GM19372 (cell line): Measurements from ENCODE around the gene SEMA5B.

ENCODE experiments used
- ATAC-seq: cut with Tn5 transposase; IDR thresholded peaks from one replicate; pipeline ENCODE4 v1.9.1; 2021; ENCODE audit warnings: mild to moderate bottlenecking, low read depth, moderate library complexity; ENCODE audit not compliant: unreplicated experiment

The SEMA5B gene, protein sequence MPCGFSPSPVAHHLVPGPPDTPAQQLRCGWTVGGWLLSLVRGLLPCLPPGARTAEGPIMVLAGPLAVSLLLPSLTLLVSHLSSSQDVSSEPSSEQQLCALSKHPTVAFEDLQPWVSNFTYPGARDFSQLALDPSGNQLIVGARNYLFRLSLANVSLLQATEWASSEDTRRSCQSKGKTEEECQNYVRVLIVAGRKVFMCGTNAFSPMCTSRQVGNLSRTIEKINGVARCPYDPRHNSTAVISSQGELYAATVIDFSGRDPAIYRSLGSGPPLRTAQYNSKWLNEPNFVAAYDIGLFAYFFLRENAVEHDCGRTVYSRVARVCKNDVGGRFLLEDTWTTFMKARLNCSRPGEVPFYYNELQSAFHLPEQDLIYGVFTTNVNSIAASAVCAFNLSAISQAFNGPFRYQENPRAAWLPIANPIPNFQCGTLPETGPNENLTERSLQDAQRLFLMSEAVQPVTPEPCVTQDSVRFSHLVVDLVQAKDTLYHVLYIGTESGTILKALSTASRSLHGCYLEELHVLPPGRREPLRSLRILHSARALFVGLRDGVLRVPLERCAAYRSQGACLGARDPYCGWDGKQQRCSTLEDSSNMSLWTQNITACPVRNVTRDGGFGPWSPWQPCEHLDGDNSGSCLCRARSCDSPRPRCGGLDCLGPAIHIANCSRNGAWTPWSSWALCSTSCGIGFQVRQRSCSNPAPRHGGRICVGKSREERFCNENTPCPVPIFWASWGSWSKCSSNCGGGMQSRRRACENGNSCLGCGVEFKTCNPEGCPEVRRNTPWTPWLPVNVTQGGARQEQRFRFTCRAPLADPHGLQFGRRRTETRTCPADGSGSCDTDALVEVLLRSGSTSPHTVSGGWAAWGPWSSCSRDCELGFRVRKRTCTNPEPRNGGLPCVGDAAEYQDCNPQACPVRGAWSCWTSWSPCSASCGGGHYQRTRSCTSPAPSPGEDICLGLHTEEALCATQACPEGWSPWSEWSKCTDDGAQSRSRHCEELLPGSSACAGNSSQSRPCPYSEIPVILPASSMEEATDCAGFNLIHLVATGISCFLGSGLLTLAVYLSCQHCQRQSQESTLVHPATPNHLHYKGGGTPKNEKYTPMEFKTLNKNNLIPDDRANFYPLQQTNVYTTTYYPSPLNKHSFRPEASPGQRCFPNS

DNA sequence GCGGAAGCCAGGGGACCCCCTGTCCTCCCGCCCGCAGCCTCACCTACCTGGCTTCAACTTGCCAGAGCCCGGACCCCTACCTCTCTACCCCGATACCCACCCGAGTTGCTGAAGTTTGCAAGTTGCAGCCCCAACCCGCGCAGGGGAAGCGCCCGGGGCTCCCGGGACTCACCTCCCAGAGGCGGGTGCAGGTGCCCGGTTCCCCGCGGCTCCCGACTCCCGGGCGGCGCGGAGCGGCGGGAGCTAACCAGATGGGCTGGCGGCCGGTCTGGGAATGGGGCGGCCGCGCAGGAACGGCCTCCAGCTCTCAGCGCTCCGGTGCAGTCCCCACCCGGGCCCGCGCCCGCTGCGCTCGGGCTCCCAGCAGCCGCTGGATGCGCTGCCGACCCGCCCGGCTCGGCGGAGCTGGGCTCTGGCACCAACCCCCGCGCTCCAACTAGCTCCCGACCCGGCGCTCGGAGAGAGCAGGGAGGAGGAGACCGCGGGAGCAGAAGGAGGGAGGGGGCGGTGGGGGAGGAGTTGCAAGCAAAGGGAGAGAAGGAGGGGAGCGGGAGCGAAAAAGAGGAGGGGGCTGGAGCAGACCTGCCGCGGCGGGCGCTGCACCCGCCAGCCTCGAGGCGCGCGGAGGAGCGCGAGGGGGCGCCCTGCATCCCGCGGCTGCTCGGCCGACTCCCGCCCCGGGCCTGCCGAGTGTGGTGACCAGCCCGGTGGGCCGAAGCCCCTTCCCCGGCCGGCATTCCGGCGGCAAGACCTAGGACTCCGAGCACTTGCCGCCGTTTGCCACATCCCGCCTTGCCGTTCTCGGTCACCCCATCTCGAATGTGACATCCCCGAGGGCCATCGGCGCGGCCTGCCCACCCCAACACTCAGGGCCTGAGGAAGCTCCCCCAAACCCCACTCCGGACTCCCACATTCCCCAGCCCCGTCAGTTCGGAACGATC, at the start of gene SEMA5B:
Gene SEMA5B, minus strand, starts transcription at position 472 of the 941 bp plus-strand sequence. CDS start 66,500 bp downstream, outside the sequence.
- no peak for ATAC-seq

DNA sequence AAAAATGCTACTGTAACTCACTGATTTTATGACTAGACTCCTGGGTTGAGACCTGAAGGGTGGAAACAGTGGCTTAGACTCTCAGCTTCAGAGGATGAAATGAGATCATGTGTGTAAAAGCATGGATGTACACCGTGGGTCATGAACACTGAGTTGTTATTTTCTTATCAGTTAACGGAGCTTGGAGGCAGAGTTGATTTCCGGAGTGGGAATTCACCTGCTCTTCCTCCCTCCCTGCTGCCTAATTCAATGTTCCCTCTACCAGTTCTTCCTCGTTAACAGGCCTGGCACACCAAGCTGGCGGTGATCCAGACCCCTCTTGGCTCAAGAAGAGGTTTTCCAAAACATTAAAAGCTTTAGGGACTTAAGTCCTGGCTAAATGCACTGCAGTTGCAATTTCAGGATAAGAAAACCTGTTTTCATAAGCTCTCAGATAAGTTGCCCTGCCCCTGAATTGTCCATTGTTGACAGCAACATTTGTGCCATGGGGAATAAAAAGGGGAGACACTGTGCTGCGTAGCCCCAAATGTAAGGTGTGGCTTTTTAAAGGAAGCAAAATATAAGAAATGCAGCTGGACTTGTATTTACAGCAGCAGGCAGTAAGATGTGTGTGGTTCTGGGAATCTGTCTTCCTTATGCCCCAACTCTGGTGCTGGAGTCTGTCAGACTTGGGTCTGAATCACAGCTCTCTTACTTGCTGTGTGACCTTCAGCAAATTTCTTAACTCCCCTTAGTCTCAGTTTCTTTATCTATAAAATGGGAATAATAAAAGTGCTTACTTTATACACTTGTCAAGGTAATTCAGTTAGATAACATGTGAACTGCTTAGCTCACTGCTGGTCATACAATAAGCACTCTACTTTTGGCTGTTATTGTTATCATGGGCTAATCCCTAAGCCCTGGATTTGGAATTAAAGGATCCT, 49.2 kb upstream of the SEMA5B start:
- ATAC-seq = no peak

DNA sequence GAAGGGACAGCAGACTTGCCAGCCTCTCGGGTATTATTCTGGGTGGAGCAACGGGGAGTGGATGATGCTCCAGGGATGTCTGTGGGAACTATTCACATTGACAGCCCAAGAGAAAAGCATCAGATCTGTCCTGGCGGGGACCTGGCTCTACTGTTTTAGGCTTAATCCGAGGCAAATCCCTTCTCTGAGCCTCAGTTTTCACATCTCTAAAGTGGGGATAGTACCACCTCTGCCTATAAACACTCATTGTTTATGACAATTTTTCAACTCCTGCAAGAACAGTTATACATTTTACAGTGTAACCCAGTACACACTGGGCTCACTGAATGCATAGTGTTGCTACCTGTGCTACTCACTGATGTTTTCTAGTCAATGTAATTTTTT, 48.5 kb upstream of the SEMA5B start:
- ATAC-seq = no peak

DNA sequence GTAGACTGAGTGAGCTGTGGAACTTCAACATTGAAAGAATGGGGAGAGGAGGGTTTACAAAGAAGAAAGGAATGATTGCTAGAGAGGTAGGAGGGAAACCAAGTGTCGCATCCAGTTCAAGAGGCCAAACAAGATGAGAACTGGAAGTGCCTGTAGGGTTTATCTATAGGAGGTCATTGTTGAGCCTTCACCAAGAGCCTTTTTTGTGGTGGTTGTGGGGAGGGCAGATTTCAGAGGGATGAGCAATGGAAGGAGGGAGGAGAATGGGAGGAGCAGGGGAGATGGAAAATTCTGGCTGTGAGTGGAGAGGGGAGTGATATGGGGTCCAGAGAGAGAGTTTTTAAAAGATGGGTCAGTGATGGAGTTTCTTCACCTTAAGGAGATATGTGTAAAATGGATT, 47.8 kb upstream of the SEMA5B start:
- ATAC-seq = no peak

DNA sequence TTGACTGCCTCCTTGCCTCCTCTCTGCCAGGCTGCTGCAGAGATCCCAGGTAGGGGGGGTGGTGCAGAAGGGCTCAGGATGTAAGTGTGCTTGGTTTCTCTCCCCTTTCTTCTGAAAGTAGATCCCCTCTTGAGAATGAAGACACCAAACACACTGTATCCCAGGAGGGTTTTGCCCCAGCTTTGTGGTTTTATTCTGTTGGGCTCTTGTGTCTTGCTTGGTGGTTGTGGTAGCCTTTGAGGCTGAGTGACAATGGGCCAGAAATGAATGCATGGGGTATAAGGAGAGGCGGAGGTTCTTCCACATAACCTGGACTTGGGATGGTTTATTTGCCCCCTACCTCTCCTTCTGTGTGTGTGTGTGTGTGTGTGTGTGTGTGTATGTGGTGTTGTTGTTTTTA, 45.0 kb upstream of the SEMA5B start:
- no peak for ATAC-seq

DNA sequence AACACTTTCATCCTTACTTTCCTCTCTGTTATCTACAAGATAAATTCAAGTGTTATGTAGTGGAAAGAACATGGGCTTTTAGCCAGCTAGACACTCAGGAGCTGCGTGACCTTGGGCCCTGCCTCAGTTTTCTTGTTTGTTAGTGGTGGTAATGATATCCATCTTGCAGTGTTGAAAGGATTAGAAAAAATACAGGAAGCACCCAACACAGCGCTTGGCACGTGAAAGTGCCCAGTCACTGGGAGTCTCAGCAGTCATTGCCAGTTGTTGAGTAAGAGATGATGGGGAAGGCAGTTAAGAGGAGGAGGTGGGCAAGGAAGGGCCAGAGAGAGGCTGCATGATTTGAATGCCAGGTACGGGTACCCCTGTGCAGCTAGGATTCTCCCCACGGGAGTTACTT, 44.6 kb upstream of the SEMA5B start:
- ATAC-seq = no peak

DNA sequence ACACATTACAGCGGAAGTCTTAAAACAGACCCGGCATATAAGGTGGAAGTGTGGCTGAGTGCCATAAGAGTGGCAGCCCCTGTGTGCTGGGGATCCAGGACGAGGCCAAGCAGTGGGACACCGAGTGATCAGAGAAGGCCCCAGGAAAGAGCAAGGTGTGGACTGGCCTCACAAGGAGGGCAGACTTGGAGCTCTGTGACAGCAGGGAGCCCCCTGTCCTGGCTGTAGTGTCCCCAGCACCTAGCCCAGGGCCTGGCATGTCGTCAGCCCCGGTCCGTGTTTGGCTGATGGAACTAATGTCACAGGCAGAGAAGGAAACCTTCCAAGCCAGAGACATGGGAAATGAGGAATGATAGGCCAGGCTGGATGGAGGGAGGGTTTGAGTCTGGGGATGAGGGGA, 44.0 kb upstream of the SEMA5B start:
- ATAC-seq = no peak

DNA sequence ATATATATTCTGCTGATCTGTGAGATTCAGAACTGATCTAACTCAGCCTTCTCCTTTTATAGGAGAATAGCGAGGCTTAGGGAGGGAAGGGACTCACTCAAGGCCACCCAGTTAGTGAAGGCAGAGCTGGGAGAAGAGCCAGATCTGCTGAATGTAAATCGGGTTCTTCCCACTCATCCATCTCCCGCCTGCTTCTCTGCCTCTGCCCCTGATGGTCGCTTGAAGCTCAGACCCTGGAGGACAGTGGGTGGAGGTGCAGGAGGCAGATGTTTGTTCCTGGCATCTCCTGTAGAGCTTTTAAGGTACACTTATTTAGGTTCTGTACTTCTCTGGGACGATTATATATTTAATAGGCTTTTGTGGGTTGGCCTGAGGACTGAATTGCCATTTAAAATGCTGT, 43.6 kb upstream of the SEMA5B start:
- ATAC-seq = no peak

DNA sequence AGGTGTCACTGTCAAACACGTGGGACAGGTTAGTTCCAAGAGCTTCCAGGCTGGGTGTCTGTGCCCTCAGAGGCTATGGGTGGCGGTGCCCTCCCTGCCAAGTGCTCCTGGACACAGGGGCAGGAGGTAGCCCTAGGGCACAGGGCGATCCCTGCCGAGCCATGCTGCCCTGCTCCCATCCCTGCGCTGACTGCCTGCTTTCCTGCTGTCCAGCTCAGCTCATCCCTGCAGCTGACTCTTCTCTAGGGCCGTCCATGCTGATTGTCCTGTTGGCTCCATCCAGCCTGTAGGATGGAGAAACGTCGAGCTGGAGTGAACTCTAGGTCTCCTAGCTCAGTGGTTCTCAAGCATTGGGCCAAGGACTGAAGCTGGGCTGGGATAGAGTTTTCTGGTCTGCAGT, 42.9 kb upstream of the SEMA5B start:
- ATAC-seq = no peak

DNA sequence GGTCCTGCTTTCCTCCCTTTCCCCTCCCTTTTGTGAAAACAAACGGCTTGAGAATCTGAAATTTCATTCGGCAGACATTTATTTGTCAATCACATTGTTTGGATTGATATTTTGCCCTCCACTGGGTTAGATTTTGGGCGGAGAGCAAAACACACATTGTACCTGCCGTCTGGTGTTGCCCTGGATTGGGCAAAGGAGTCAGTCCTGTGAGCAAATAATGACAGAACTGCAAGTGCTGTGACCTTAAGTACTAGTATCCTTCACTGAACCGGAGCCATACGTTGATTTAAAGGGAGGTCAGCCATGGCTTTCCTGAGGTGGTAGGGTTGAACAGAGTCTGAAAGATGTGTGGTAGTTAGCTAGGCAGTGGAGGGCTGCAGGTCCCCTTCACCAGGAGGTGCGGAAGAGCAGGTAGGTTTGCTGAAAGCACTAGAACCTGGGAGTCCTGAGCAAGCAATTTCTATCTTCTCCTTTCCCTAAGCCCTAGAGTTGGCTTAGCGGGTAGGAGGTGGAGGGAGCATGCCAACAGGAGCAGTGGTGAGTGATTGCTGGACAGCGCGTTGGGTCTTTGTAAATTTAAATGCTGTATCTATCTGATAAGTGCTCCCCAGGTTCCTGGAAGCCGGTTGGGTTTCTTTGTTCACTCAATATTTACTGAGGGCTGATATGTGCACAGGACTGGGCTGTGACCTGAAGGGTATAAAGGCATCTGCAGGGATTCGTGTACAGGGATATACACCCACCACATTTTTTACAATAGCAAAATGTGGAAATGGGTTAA, 41.2 kb upstream of the SEMA5B start:
- ATAC-seq = no peak

DNA sequence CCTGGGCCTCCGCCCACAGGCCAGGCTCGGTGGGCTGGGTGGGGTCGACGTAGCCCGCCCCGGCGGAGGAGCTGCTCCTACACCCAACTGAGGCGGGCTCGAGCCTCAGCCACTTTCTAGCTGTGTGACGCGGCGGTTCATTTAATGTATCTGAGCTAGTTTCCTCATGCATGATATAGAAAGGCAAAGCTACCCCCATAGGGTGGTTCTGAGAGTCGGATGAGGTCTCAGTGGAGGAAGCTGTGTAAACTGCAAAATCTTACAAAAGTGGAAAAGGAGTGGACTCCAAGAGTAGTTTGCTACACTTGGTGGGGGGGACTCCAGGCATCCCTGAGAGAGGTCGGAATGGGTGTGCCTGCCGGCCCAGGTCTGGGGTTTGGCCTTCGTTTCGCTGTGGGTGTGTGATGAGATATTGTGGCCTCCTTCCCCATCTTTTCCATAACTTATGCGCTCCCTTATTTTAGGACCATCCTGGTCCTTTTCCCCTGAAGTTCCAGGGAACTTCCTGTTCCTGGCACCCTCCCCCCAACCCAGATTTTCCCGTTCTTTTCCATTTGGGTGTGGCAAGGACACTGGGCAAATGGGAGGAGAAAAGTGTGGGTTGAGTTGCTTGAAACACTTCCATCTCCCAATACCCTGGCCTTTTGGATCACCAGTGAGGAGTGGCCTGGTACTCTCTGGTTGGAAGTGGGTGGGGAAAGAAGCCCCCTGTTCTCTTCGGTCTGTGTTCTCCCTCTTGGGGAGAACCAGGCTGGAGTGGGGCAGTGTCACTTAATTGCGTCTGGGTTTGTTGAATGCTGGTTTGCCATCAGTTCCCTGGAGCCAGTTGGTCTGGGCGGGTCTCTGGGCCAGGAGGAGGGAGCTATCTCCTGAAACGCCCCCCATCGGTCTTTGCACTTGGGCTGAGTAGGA, 40.4 kb upstream of the SEMA5B start:
- peak; percentile 25 for ATAC-seq

DNA sequence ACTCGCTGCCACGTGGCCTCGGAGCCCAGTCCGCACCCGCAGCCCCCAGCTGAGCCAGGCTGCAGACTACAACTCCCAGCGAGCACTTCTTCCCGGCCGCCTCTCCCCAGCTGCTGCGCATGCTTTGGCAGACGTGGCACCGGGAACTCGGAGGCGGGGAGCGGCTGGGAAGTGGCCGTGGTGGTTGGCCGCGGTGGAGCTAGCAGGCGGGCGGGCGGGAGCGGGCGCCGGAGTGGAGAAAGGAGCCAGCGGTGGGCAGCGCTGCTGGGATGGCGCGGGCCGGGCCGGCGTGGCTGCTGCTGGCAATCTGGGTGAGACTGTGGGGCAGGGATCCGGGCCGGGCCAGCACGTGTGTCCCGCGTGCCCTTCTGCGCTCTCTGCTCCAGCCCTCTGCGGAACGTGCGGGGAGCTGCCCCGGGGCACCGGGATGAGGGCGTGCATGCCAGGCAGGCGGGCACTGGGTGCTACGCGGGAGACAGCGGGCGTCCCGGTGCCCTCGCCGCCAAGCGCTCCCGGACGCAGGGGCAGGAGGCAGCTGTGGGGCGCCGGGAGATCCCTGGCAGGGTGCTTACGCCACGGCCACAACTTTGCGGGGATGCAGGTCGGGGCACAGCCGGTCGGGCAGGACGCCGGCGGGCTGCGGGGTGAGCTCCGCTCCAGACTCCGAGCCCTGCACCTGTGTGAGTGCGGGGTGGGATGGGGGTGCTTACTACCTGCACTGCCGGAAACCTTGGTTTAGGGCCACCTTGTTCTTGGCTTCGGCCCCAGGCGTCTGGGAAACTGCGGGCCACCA, 39.5 kb upstream of the SEMA5B start, which contains the start of gene PDIA5:
Gene PDIA5, plus strand, starts transcription at position 130 of the 793 bp plus-strand sequence. Its CDS starts 140 bp downstream, at position 270.
- peak; percentile 86 for ATAC-seq

DNA sequence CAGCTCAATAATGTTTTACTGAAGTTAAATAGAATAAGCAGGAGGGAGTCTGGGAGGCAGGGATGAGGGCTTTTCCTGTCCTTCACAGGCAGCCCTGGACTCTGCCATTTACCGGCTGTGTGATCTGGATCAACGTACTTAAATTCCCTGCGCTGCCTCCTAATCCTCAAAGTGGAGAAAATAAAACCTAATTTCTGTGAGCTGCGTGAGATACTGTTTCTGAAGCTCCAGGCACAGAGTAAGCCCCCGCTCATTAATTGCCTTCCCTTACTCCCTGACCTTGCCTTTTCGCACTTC, 39.0 kb upstream of the SEMA5B start:
- no peak for ATAC-seq

DNA sequence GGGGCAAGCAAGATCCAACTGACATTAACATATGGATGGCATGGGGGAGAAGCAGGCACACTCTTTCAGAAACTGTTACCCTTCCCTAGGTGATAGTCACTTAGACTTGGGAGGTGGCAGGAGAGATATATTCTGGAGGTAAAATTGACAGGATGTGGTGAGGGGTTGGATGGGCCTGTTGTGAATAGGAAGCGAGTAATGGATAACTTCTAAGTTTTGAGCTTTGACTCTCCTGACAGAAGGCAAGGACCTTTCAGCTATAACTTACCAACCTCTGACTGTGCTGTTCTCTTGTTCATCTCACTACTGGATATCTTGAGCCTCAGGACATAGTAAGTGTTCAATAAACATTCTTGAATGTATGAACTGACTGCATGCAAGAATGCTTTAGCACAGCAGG, 37.4 kb upstream of the SEMA5B start:
- no peak for ATAC-seq

DNA sequence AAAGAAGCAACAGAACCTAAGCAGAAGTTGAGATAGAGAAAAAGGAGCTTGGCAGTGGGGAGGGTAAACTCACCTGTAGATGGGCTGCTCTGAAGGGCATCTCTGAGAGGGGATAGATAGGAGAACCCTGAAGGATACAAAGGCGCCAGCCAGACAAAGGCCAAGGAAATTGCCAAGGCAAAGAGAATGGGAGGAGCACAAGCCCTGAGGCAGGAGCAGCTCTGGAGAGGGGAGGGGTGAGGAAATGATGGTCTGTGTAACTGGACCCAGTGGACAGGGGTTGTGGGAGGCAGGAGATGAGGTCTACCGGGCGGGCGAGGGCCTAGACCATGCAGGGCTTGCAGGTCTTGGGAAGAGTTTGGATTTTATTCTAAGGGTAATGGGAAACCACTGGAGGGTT, 36.9 kb upstream of the SEMA5B start:
- no peak for ATAC-seq

DNA sequence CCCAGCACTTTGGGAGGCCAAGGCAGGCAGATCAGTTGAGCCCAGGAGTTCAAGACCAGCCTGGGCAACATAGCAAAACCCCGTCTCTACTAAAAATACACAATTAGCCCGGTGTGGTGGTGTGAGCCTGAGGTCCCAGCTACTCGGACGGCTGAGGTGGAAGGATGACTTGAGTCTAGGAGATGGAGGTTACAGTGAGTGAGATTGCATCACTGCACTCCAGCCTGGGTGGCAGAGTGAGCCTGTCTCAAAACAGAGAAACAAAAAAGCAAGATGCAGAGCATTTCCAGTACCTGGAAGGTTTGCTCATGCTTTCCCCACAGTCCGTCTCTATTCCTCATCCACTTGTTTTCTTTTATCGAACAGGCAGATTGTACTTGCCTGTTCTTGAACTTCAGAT, 35.5 kb upstream of the SEMA5B start:
- no peak for ATAC-seq

DNA sequence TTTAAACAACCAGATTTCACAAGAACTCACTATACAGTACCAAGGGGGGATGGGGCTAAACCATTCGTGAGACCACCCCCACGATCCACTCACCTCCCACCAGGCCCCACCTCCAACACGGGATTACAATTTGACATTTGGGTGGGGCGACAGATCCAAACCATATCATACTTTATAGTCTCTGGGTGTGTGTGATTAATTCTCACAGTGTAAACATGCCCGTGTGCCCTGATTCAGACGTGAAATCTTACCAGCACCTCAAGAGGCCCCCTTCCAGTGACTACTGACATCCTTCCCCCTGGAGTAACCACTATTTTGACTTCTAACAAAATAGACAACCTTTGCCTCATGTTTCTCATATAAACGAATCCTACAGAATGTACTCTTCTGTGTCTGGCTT, 34.3 kb upstream of the SEMA5B start:
- ATAC-seq = no peak
